Activated T-helper 9 cell treated with anti-CD3 and anti-CD28 coated beads, Interleukin-2, amount 50 U/mL, for 16 hours (primary cell): Measurements from ENCODE around the gene AWAT1.
"Not testable (repeated sequence)": the region's sequence is repeated elsewhere in the genome, so short reads cannot be mapped to it uniquely, and the experiment has no call there.

Experiments used
- DNase-seq: peaks from one replicate; pipeline ENCODE4 v3.0.0-alpha.2; 2020; ENCODE audit warnings: low read depth

AWAT1 gene

GRCh38 chrX:70262952-70263567 lies 28.6 kb downstream of the AWAT1 start:
- peak; percentile 4 for DNase-seq

- DNase-seq, result no peak
Measured at GRCh38 chrX:70264784-70265183, 30.3 kb downstream of the AWAT1 start.

- no peak for DNase-seq
Measured at GRCh38 chrX:70268034-70268433, 33.6 kb downstream of the AWAT1 start, which contains the start of gene ARR3. ARR3 (plus strand) TSS chrX:70268334; CDS start chrX:70269386, 1,052 bp downstream.

GRCh38 chrX:70274029-70274428 lies 39.6 kb downstream of the AWAT1 start:
- not testable (repeated sequence) for DNase-seq

GRCh38 chrX:70279081-70279480 lies 44.6 kb downstream of the AWAT1 start:
- no peak for DNase-seq

- DNase-seq, result no peak
Measured at GRCh38 chrX:70280573-70280972, 46.1 kb downstream of the AWAT1 start.

GRCh38 chrX:70281951-70282350 lies 47.5 kb downstream of the AWAT1 start, which contains the start of gene RAB41:
RAB41 (plus strand) TSS chrX:70282172; CDS start chrX:70282218, 46 bp downstream.
- DNase-seq, result no peak

GRCh38 chrX:70289168-70289792 lies 54.8 kb downstream of the AWAT1 start:
- no peak for DNase-seq
